B cell (primary cell): ENCODE data around the gene OXSR1.

Source experiments
- CTCF ChIP-seq: fragments of 200-600 bp; IDR thresholded peaks from one replicate; pipeline ENCODE4 v1.8.0; 2022; ENCODE audit warnings: antibody characterized with exemption, mild to moderate bottlenecking
- EZH2 ChIP-seq: IDR thresholded peaks from 2 replicates; pipeline ENCODE4 v1.6.1; 2012; ENCODE audit warnings: borderline replicate concordance, low read depth, mild to moderate bottlenecking, moderate library complexity, low read length; ENCODE audit not compliant: insufficient read depth, poor library complexity, severe bottlenecking

- TF ChIP-seq CTCF, result no peak
- TF ChIP-seq EZH2, result no peak
These were observed 105.3 kb downstream of the OXSR1 start for GRCh38 chr3:38270606-38271005.
